HG02970 (cell line): ENCODE data around the gene DNAJC15.

Source experiments
- ATAC-seq: cut with Tn5 transposase; IDR thresholded peaks from one replicate; pipeline ENCODE4 v1.9.1; 2021; ENCODE audit warnings: mild to moderate bottlenecking, moderate library complexity, moderate number of reproducible peaks; ENCODE audit not compliant: unreplicated experiment, low FRiP score

DNAJC15 gene

GRCh38 chr13:43078399-43078798 lies 55.0 kb downstream of the DNAJC15 start:
- no peak for ATAC-seq

GRCh38 chr13:43079392-43079931 lies 56.1 kb downstream of the DNAJC15 start:
- ATAC-seq, result no peak

- no peak for ATAC-seq
These were observed 56.8 kb downstream of the DNAJC15 start for GRCh38 chr13:43080199-43080598.

DNA sequence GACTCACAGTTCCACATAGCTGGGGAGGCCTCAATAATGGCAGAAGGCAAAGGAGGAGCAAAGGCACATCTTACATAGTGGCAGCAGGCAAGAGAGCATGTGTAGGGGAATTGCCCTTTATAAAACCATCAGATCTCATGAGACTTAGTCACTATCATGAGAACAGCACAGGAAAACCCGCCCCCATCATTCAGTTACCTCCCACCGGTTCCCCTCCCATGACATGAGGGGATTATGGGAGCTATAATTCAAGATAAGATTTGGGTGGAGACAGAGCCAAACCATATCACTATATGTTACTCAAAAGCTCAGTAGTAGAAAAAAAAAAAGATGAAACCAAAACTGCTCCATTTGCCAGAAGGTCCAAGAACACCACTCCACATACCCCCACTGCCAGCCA lies 58.5 kb downstream of the DNAJC15 start:
- no peak for ATAC-seq

GRCh38 chr13:43083750-43084149 lies 60.4 kb downstream of the DNAJC15 start:
- ATAC-seq, result no peak

- no peak for ATAC-seq
These were observed 62.2 kb downstream of the DNAJC15 start for GRCh38 chr13:43085545-43085944.

- no peak for ATAC-seq
These were observed 62.8 kb downstream of the DNAJC15 start for GRCh38 chr13:43086181-43086580.

GRCh38 chr13:43088093-43088511 lies 64.7 kb downstream of the DNAJC15 start:
- ATAC-seq, result no peak

GRCh38 chr13:43089912-43090498 lies 66.6 kb downstream of the DNAJC15 start:
- ATAC-seq, result no peak

DNA sequence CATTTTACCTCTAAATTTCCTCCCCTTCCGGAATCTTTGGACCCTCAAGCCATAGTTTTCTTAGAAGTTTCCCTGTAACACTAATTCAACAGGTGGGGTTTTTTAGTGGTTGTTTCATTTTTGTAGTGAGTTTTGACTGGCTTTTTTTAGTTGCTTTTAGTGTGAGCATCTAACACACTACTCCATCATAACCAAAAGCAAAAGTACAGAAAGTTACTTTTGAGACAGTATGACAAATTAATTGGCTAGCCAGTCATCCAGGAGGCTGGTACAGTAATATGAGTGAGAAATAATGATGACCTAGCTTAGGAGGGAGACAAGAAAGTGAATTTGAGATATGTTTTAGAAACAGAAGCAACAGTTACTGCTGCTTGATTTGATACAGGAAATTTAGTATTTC lies 71.5 kb downstream of the DNAJC15 start:
- no peak for ATAC-seq

- ATAC-seq, result no peak
These were observed 72.7 kb downstream of the DNAJC15 start for GRCh38 chr13:43095771-43096719.

DNA sequence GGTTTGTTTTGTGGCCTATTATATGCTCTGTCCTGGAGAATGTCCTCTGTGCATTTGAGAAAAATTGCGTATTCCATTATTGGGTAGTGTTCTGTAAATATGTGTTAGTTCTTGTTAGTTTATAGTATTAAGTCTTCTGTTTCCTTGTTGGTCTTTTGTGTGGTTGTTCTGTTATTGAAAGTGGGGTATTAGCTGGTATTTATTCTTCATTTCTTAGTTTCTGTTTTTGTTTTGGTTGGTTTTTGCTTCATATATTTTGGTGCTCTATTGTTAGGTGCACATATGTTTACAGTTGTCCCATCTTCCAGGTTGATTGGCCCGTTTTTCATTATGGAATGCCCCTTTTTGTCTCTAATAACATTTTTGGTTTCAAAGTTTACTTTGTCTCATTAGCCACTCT lies 77.3 kb downstream of the DNAJC15 start:
- no peak for ATAC-seq

- ATAC-seq, result no peak
These were observed 78.9 kb downstream of the DNAJC15 start for GRCh38 chr13:43102304-43102703.

- ATAC-seq, result no peak
These were observed 84.4 kb downstream of the DNAJC15 start for GRCh38 chr13:43107780-43108179.

- ATAC-seq, result no peak
These were observed 86.7 kb downstream of the DNAJC15 start for GRCh38 chr13:43110036-43110435.

DNA sequence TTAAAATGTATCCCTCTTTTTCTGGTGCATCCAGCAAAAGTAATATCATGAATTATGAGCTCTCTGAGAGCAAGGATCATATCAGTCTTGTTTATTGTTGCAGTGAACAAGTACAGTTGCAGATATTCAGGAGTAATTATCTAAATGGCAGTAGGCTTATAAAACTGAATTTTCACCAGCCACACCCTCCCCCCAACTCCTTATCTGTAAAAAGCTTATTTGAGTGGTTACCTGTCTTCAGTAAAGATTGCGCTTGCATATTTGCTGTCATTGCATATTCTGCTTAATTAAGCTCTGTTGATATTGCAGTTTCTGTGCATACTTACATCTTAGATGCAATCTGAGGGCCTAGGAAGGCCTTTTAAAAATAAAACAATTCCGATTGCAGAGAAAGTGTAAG lies 87.3 kb downstream of the DNAJC15 start:
- ATAC-seq, result no peak

GRCh38 chr13:43111559-43112400 lies 88.4 kb downstream of the DNAJC15 start:
- ATAC-seq, result no peak

DNA sequence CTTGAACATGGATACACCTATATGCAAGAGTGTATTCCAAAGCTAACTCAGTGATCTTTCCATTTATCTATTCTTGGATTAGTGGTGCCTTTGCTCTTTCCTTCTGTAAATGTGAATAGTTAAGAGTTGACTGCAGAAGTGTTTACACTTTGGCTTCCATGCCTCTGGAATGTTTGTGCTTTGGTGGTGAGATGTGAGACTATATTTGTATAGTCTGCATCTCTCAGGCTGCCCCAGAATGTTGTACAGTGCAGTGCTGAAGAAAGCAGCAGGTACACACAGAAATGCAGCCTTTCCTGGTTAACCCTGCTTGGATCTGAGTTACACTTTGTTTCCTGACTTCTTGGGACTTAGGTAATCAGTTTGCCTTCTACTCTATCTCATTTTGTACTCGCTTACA lies 90.2 kb downstream of the DNAJC15 start:
- no peak for ATAC-seq

DNA sequence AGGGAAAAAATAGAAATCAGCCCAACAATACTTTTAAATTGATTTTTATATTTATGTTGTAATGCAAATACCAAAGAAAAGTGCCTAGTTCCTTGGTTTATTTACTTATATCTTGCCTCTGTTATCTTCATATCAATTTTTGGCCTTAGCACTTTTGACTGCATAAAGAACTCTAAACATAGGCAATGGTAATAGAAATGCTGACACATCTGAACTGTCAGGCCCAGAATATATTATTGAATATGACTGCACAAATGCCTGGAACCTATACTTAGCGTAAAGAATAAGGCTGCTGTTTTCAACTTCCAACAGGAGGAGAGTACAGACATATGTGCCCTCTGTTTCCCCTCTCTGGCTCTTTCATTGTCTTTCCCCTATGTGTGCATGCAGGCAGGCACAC lies 91.1 kb downstream of the DNAJC15 start:
- no peak for ATAC-seq

DNA sequence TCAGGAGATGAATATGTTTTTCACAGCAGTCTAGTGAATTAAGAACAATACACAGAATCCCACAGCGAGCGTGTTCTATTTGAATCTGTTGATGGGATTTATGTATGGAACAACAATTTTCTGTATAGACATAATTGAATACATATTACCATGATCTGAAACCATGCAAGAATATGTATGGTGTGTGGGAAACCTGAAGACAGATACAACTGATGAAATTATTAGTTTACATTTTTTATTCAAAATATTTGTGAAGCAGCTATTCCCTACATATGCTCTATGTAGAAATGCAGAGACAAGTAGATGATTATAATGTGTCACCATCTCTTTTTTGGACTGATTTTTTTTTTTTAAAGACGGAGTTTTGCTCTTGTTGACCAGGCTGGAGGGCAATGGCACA lies 91.8 kb downstream of the DNAJC15 start:
- no peak for ATAC-seq

- ATAC-seq, result no peak
These were observed 92.9 kb downstream of the DNAJC15 start for GRCh38 chr13:43116242-43116641.
